OCI-LY7 (cell line): ENCODE results near the gene PLPPR2.

Source experiments
- CTCF ChIP-seq: fragments of 200-600 bp; sonication (generic); conservative IDR thresholded peaks from 2 replicates; pipeline ENCODE4 v1.5.1; 2014; ENCODE audit warnings: mild to moderate bottlenecking, antibody characterized with exemption, low read length, moderate library complexity, mixed read lengths
- EZH2phosphoT487 ChIP-seq: fragments of 200-600 bp; sonication (generic); IDR thresholded peaks from 2 replicates; pipeline ENCODE4 v1.6.1; 2018; ENCODE audit warnings: low read depth, borderline replicate concordance, mild to moderate bottlenecking, mixed run types, antibody characterized with exemption, low read length, moderate library complexity, mixed read lengths

DNA sequence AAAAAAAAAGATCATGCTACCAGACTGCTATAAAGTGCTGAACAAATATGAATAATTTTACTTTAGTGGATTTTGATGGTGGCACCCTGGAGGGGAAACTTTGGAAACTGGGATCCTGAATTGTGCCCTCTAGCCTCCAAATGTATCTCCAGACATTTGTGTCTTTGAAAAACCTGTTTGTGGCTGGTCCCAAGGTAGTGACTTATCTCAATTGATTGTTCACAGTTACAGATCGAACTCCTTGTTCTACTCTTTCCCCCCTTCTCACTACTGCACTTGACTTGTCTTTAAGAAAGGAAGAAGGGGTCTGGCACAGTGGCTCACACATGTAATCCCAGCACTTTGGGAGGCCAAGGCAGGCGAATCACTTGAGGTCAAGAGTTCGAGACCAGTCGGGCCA, 53.4 kb downstream of the PLPPR2 start:
- no peak for TF ChIP-seq CTCF
- TF ChIP-seq EZH2phosphoT487, result no peak
